ENCODE measurements around the gene DUS2. TPM values are rescaled to one million over a fixed set of nuclear protein-coding genes. Genes with fewer than 3 reads are reported as not detected.

The DUS2 gene
- total and polyA plus RNA-seq, 9 of the 15 experiments (the other 6 are each of a cell fraction or from before 2014, with no cell fraction given) = 5.8 to 22.5 (median 20.6) TPM

GRCh38 chr16:68116256-68116867, 93.3 kb downstream of the DUS2 start:
- BruUV-seq (replicated peaks) = no TSS peak
- intact Hi-C loops (cut with micrococcal nuclease) = no loop called here
- Histone ChIP-seq H3K4me2 (ENCODE audit: insufficient read depth, low read length) (no peak overlapping the region), H3K4me3 (no peak overlapping the region), H3K9me3 (replicated peaks; ENCODE audit: control insufficient read depth, insufficient read depth, low read depth, low read length) (no peaks in the 10 kb centered on the region), H3K4me1 (replicated peaks in 1 of 2; ENCODE audit: control insufficient read depth in 2 of 2, insufficient read depth in 2 of 2, low read length in 2 of 2) (peaks cover 15% of the 10 kb centered on the region in 2 experiments), H2AFZ (ENCODE audit: low read depth, low read length) (no peak overlapping the region), H3K9ac (ENCODE audit: insufficient read depth in 1 of 2, low read depth in 2 of 2, low read length in 2 of 2) (no peak overlapping the region), H4K20me1 (replicated peaks; ENCODE audit: control insufficient read depth, insufficient read depth, low read length) (peaks cover 24% of the 10 kb centered on the region; the same call in 1 of the 2 replicates), H3K79me2 (ENCODE audit: control insufficient read depth, insufficient read depth, low read length) (peaks cover 100% of the 10 kb centered on the region), H3K27ac (ENCODE audit: extremely low read depth, low read depth, low read length) (no peak overlapping the region), H3K27me3 (ENCODE audit: control insufficient read depth in 2 of 2, insufficient read depth in 2 of 2, low read length in 2 of 2) (no peaks in the 10 kb centered on the region), H3K36me3 (ENCODE audit: control insufficient read depth, insufficient read depth, low read length) (peaks cover 7% of the 10 kb centered on the region; the same call in 1 of the 3 replicates), H3K9me1 (ENCODE audit: control insufficient read depth, insufficient read depth, low read length) (no peaks in the 10 kb centered on the region)
- POLR2A ChIA-PET = interaction anchor here (0.9 to 1.9 kb wide), 2 partner anchors 10 to 14 kb away, joined by 4 to 8 read pairs; no protein-coding TSS in a partner anchor
- in situ Hi-C loops (cut with MboI) = no loop called here
- FAIRE-seq = no peak
- TF ChIP-seq E2F5 (CRISPR knock-in tag; IDR thresholded peaks at IDR 0.05) = no peak
- TF ChIP-seq RAD21 (CRISPR knock-in tag; conservative IDR thresholded peaks at IDR 0.05 in 1 of 2, IDR thresholded peaks at IDR 0.05 in 1 of 2) = peak; percentile 16 to 51; a peak in 2 of 4 replicates
- no peak for TF ChIP-seq MAFK (IDR thresholded peaks at IDR 0.05; ENCODE audit: low read length)
- peak; percentile 52 to 63 (median 62); a peak in 4 of 6 replicates for TF ChIP-seq CTCF (IDR thresholded peaks at IDR 0.05 in 2 of 3, conservative IDR thresholded peaks at IDR 0.05 in 1 of 3; ENCODE audit: insufficient read depth in 2 of 3, low read depth in 1 of 3, low read length in 3 of 3)
- no peak for TF ChIP-seq ZNF778 (CRISPR knock-in tag; IDR thresholded peaks at IDR 0.05)
- TF ChIP-seq E2F8 (IDR thresholded peaks at IDR 0.05; ENCODE audit: low read depth, partially characterized antibody) = no peak
- no peak for TF ChIP-seq HDGF (IDR thresholded peaks at IDR 0.05)
- TF ChIP-seq ZFP36 (IDR thresholded peaks at IDR 0.05; ENCODE audit: low read depth, low read length, partially characterized antibody) = no peak
- TF ChIP-seq GATAD2A (IDR thresholded peaks at IDR 0.05) = no peak
- WGBS (ENCODE audit: insufficient coverage, low coverage, missing lambda C conversion rate) = 66% methylated on average over 2 of the region's 2 CpGs
- DNase-seq (ENCODE audit: extremely low read depth in 1 of 4, low spot score in 3 of 4) = peak; percentile 26 to 42 (median 29)
- ATAC-seq = peak; percentile 62
- CTCF ChIA-PET (ENCODE audit: low intra/inter-chr PET ratio) = interaction anchor here (1.7 kb wide), 1 partner anchor 21 kb away, joined by 5 read pairs; no protein-coding TSS in a partner anchor
